Measurements from ENCODE around the gene HOXB1.
A peak's percentile ranks its signal among the peaks of the same experiment; 100 is the strongest.
"Not testable (repeated sequence)": the region's sequence is repeated elsewhere in the genome, so short reads cannot be mapped to it uniquely, and the experiment has no call there.

Gene HOXB1

GRCh38 chr17:48494335-48494734 is 36.5 kb downstream of the HOXB1 start:
- no peak for DNase-seq (ENCODE audit: low spot score)

- peak; percentile 75 for DNase-seq (ENCODE audit: low spot score)
These were observed 38.2 kb downstream of the HOXB1 start for GRCh38 chr17:48492401-48493298.

GRCh38 chr17:48491527-48492273 is 39.1 kb downstream of the HOXB1 start:
- peak; percentile 70 for DNase-seq (ENCODE audit: low spot score)

GRCh38 chr17:48490451-48490892 is 40.3 kb downstream of the HOXB1 start:
- DNase-seq (ENCODE audit: low spot score): no peak

GRCh38 chr17:48489781-48490180 is 41.0 kb downstream of the HOXB1 start:
- no peak for DNase-seq (ENCODE audit: low spot score)

- no peak for DNase-seq (ENCODE audit: low spot score)
These were observed 42.2 kb downstream of the HOXB1 start for GRCh38 chr17:48488548-48489106.

- no peak for DNase-seq (ENCODE audit: low spot score)
These were observed 43.6 kb downstream of the HOXB1 start for GRCh38 chr17:48487221-48487620.

- no peak for DNase-seq (ENCODE audit: low spot score)
These were observed 44.3 kb downstream of the HOXB1 start for GRCh38 chr17:48486557-48486956.

GRCh38 chr17:48484850-48485249 is 46.0 kb downstream of the HOXB1 start:
- DNase-seq (ENCODE audit: low spot score): no peak

- no peak for DNase-seq (ENCODE audit: low spot score)
These were observed 46.6 kb downstream of the HOXB1 start for GRCh38 chr17:48484256-48484655.

GRCh38 chr17:48483471-48484131 is 47.2 kb downstream of the HOXB1 start:
- DNase-seq (ENCODE audit: low spot score): no peak

GRCh38 chr17:48483004-48483403 is 47.8 kb downstream of the HOXB1 start:
- DNase-seq (ENCODE audit: low spot score): no peak

- DNase-seq (ENCODE audit: low spot score): not testable (repeated sequence)
These were observed 48.5 kb downstream of the HOXB1 start for GRCh38 chr17:48482301-48482700.

- no peak for DNase-seq (ENCODE audit: low spot score)
These were observed 51.8 kb downstream of the HOXB1 start for GRCh38 chr17:48479014-48479402.
